HEK293 (cell line): ENCODE results near the gene RPS26.

Source experiments
- KLF9 ChIP-seq: fragments of 450-650 bp; formaldehyde crosslinking; IDR thresholded peaks from 2 replicates; pipeline ENCODE4 v1.5.1; 2016; ENCODE audit warnings: missing biosample characterization, missing genetic modification characterization, low read depth
- ZFP37 ChIP-seq: fragments of 450-650 bp; formaldehyde crosslinking; IDR thresholded peaks from 2 replicates; pipeline ENCODE4 v1.5.1; 2016; ENCODE audit warnings: missing biosample characterization, missing genetic modification characterization
- ZNF121 ChIP-seq: fragments of 450-650 bp; formaldehyde crosslinking; IDR thresholded peaks from 2 replicates; pipeline ENCODE4 v1.5.1; 2016; ENCODE audit warnings: missing biosample characterization, missing genetic modification characterization
- ZNF175 ChIP-seq: fragments of 450-650 bp; formaldehyde crosslinking; IDR thresholded peaks from 2 replicates; pipeline ENCODE4 v1.5.1; 2016; ENCODE audit warnings: missing biosample characterization, missing genetic modification characterization
- ZNF214 ChIP-seq: fragments of 450-650 bp; formaldehyde crosslinking; IDR thresholded peaks from 2 replicates; pipeline ENCODE4 v1.5.1; 2017; ENCODE audit warnings: missing biosample characterization, mild to moderate bottlenecking, missing genetic modification characterization, borderline replicate concordance
- ZNF223 ChIP-seq: fragments of 450-650 bp; formaldehyde crosslinking; IDR thresholded peaks from 2 replicates; pipeline ENCODE4 v1.5.1; 2016; ENCODE audit warnings: missing biosample characterization, missing genetic modification characterization
- ZNF248 ChIP-seq: fragments of 450-650 bp; formaldehyde crosslinking; IDR thresholded peaks from 2 replicates; pipeline ENCODE4 v1.5.1; 2017; ENCODE audit warnings: missing biosample characterization, missing genetic modification characterization
- ZNF654 ChIP-seq: fragments of 450-650 bp; formaldehyde crosslinking; IDR thresholded peaks from 2 replicates; pipeline ENCODE4 v1.5.1; 2016; ENCODE audit warnings: low read depth, missing biosample characterization, missing genetic modification characterization
- ZNF658 ChIP-seq: fragments of 450-650 bp; formaldehyde crosslinking; IDR thresholded peaks from 2 replicates; pipeline ENCODE4; 2016; ENCODE audit warnings: missing biosample characterization, missing genetic modification characterization
- TF ChIP-seq, protein P1 (sequence below): fragments of 450-650 bp; formaldehyde crosslinking; IDR thresholded peaks from 2 replicates; pipeline ENCODE4 v1.5.1; 2016; ENCODE audit warnings: missing biosample characterization, missing genetic modification characterization
- TF ChIP-seq, protein P2 (sequence below): sonication (generic); formaldehyde crosslinking; IDR thresholded peaks from 2 replicates; pipeline ENCODE4 v1.8.1; 2022; ENCODE audit warnings: mild to moderate bottlenecking, moderate library complexity, missing genetic modification reagents
- TF ChIP-seq, protein P3 (sequence below): fragments of 450-650 bp; formaldehyde crosslinking; IDR thresholded peaks from 2 replicates; pipeline ENCODE4 v1.5.1; 2016; ENCODE audit warnings: missing biosample characterization, missing genetic modification characterization
- TF ChIP-seq, protein P4 (sequence below): fragments of 450-650 bp; formaldehyde crosslinking; IDR thresholded peaks from 2 replicates; pipeline ENCODE4 v1.5.1; 2016; ENCODE audit warnings: missing biosample characterization, missing genetic modification characterization
- TF ChIP-seq, protein P5 (sequence below): IDR thresholded peaks from 2 replicates; pipeline ENCODE4 v1.6.1; 2011; ENCODE audit warnings: mild to moderate bottlenecking, low read depth, low read length, borderline replicate concordance

DNA sequence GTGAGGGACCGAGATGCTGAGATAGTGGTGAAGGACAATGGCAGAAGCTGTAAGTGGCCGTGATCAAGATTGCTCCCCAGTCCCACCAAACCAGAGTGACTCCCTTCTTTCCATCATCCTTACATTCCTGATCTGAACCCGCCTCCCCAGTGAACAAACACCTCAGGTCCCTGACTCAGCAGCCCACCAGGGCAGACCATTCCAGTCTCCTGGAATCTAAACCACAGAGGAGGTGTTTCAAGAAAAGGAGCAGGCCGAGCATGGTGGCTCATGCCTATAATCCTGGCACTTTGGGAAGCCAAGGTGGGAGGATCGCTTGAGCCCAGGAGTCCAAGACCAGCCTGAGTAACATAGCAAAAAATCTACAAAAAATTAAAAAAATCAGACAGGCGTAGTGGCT, 44.9 kb downstream of the RPS26 start:
- no peak for TF ChIP-seq ZNF121 (tag by site-specific recombination)
- TF ChIP-seq, protein P1, sequence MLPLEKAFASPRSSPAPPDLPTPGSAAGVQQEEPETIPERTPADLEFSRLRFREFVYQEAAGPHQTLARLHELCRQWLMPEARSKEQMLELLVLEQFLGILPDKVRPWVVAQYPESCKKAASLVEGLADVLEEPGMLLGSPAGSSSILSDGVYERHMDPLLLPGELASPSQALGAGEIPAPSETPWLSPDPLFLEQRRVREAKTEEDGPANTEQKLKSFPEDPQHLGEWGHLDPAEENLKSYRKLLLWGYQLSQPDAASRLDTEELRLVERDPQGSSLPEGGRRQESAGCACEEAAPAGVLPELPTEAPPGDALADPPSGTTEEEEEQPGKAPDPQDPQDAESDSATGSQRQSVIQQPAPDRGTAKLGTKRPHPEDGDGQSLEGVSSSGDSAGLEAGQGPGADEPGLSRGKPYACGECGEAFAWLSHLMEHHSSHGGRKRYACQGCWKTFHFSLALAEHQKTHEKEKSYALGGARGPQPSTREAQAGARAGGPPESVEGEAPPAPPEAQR, result no peak
- no peak for TF ChIP-seq ZNF175 (tag by site-specific recombination)
- TF ChIP-seq, protein P2, sequence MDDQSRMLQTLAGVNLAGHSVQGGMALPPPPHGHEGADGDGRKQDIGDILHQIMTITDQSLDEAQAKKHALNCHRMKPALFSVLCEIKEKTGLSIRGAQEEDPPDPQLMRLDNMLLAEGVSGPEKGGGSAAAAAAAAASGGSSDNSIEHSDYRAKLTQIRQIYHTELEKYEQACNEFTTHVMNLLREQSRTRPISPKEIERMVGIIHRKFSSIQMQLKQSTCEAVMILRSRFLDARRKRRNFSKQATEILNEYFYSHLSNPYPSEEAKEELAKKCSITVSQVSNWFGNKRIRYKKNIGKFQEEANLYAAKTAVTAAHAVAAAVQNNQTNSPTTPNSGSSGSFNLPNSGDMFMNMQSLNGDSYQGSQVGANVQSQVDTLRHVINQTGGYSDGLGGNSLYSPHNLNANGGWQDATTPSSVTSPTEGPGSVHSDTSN (CRISPR knock-in tag), result no peak
- TF ChIP-seq, protein P3, sequence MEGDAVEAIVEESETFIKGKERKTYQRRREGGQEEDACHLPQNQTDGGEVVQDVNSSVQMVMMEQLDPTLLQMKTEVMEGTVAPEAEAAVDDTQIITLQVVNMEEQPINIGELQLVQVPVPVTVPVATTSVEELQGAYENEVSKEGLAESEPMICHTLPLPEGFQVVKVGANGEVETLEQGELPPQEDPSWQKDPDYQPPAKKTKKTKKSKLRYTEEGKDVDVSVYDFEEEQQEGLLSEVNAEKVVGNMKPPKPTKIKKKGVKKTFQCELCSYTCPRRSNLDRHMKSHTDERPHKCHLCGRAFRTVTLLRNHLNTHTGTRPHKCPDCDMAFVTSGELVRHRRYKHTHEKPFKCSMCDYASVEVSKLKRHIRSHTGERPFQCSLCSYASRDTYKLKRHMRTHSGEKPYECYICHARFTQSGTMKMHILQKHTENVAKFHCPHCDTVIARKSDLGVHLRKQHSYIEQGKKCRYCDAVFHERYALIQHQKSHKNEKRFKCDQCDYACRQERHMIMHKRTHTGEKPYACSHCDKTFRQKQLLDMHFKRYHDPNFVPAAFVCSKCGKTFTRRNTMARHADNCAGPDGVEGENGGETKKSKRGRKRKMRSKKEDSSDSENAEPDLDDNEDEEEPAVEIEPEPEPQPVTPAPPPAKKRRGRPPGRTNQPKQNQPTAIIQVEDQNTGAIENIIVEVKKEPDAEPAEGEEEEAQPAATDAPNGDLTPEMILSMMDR (tag by site-specific recombination), result no peak
- TF ChIP-seq ZNF658 (tag by site-specific recombination), result no peak
- no peak for TF ChIP-seq ZNF654 (tag by site-specific recombination)
- TF ChIP-seq ZFP37 (tag by site-specific recombination), result no peak
- TF ChIP-seq KLF9 (tag by site-specific recombination), result no peak
- TF ChIP-seq, protein P4, sequence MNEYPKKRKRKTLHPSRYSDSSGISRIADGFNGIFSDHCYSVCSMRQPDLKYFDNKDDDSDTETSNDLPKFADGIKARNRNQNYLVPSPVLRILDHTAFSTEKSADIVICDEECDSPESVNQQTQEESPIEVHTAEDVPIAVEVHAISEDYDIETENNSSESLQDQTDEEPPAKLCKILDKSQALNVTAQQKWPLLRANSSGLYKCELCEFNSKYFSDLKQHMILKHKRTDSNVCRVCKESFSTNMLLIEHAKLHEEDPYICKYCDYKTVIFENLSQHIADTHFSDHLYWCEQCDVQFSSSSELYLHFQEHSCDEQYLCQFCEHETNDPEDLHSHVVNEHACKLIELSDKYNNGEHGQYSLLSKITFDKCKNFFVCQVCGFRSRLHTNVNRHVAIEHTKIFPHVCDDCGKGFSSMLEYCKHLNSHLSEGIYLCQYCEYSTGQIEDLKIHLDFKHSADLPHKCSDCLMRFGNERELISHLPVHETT, result no peak
- TF ChIP-seq ZNF214 (tag by site-specific recombination), result no peak
- TF ChIP-seq ZNF248 (tag by site-specific recombination), result no peak
- TF ChIP-seq, protein P5, sequence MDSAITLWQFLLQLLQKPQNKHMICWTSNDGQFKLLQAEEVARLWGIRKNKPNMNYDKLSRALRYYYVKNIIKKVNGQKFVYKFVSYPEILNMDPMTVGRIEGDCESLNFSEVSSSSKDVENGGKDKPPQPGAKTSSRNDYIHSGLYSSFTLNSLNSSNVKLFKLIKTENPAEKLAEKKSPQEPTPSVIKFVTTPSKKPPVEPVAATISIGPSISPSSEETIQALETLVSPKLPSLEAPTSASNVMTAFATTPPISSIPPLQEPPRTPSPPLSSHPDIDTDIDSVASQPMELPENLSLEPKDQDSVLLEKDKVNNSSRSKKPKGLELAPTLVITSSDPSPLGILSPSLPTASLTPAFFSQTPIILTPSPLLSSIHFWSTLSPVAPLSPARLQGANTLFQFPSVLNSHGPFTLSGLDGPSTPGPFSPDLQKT, result no peak
- no peak for TF ChIP-seq ZNF223 (tag by site-specific recombination)
